ENCODE data around the gene NFATC1.

GRCh38 chr18:79552140-79552631 is 156.5 kb downstream of the NFATC1 start:
- TF ChIP-seq, protein P1, sequence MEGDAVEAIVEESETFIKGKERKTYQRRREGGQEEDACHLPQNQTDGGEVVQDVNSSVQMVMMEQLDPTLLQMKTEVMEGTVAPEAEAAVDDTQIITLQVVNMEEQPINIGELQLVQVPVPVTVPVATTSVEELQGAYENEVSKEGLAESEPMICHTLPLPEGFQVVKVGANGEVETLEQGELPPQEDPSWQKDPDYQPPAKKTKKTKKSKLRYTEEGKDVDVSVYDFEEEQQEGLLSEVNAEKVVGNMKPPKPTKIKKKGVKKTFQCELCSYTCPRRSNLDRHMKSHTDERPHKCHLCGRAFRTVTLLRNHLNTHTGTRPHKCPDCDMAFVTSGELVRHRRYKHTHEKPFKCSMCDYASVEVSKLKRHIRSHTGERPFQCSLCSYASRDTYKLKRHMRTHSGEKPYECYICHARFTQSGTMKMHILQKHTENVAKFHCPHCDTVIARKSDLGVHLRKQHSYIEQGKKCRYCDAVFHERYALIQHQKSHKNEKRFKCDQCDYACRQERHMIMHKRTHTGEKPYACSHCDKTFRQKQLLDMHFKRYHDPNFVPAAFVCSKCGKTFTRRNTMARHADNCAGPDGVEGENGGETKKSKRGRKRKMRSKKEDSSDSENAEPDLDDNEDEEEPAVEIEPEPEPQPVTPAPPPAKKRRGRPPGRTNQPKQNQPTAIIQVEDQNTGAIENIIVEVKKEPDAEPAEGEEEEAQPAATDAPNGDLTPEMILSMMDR (IDR thresholded peaks at IDR 0.05) = no peak
- no peak for TF ChIP-seq POLR2A (IDR thresholded peaks at IDR 0.05)
